VCaP (cell line): ENCODE data around the gene CMIP.

Experiments used
- H3K27ac ChIP-seq: fragments of 450-650 bp; 2 replicates; pipeline ENCODE4 v1.5.1; 2017
- TF ChIP-seq, protein P1 (sequence below): fragments of 450-650 bp; conservative IDR thresholded peaks from 2 replicates; pipeline ENCODE4 v1.5.1; 2017; ENCODE audit warnings: mild to moderate bottlenecking, moderate library complexity

CMIP gene

GRCh38 chr16:81449899-81450608, 5.4 kb downstream of the CMIP start:
- TF ChIP-seq, protein P1, sequence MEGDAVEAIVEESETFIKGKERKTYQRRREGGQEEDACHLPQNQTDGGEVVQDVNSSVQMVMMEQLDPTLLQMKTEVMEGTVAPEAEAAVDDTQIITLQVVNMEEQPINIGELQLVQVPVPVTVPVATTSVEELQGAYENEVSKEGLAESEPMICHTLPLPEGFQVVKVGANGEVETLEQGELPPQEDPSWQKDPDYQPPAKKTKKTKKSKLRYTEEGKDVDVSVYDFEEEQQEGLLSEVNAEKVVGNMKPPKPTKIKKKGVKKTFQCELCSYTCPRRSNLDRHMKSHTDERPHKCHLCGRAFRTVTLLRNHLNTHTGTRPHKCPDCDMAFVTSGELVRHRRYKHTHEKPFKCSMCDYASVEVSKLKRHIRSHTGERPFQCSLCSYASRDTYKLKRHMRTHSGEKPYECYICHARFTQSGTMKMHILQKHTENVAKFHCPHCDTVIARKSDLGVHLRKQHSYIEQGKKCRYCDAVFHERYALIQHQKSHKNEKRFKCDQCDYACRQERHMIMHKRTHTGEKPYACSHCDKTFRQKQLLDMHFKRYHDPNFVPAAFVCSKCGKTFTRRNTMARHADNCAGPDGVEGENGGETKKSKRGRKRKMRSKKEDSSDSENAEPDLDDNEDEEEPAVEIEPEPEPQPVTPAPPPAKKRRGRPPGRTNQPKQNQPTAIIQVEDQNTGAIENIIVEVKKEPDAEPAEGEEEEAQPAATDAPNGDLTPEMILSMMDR: no peak
- H3K27ac ChIP-seq: peak overlapping the region; percentile 83

- TF ChIP-seq, protein P1: no peak
- H3K27ac ChIP-seq: no peak overlapping the region
Observed at GRCh38 chr16:81450783-81451491, 6.3 kb downstream of the CMIP start.

DNA sequence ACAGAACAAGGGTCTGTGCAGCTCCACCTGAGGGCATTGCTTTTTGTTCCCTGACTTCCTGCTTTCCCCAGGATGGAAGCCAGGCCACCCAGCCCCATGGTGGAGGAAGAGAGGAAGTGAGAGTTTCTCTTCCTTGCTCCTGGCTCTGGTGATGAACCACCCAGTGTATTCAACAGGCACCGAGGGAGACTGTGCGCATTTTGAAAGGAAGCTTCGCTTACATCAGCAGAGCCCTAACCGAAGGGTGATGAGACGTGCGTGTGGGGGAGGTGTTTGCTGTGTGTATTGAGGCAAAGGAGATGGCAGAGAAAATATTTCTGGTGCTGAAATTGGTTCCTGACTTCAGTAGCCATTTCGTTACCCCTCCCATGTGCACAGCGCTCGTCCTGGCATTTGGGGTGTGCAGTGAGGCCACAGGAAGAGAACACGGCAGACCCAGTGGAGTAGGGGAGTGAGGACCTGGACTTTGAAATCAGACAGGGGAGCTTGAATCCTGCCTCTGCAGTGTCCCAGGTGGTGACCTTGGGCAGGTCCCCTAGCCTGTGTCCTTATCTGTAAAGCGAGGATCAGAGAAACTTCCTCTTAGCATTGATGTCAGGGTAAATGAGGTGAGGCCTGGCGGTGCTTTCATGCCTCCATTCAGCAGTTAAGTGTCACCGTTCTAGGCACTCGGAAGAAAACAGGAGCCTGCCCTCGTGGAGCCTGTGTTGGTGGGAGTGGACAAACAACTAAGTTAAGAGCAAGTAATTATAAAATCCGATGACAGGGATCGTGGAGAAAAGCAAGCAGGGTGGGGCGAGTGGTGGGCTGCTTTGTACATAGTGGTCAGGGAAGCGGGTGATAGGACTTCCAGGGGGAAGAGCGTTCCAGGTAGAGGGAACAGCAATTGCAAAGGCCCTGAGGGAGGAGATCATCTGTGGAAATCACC, 7.4 kb downstream of the CMIP start:
- H3K27ac ChIP-seq: no peak overlapping the region
- TF ChIP-seq, protein P1: no peak

GRCh38 chr16:81453091-81453728, 8.6 kb downstream of the CMIP start:
- TF ChIP-seq, protein P1: no peak

DNA sequence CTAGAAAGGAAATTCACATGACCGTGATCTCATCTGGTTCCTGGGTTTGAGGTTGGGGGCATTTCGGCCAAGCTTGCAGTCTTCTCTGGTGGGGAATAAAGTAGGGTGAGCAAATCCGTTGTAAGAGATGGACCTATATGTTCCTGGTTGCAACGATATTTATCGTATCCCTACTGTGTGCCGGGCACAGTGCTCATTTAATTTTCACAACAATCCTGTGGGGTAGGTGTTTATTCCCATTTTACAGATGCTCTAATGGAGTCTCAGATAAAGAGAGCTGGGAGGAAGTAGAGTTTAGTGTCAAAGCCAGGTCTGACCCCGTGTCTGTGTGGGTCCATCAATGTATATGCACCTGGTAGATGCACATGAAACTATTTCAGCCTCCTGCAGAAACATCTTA, 9.4 kb downstream of the CMIP start:
- no peak overlapping the region for H3K27ac ChIP-seq
- TF ChIP-seq, protein P1: no peak

More at GRCh38 chr16:81453091-81453728, 8.6 kb downstream of the CMIP start:
- H3K27ac ChIP-seq: no peak overlapping the region

DNA sequence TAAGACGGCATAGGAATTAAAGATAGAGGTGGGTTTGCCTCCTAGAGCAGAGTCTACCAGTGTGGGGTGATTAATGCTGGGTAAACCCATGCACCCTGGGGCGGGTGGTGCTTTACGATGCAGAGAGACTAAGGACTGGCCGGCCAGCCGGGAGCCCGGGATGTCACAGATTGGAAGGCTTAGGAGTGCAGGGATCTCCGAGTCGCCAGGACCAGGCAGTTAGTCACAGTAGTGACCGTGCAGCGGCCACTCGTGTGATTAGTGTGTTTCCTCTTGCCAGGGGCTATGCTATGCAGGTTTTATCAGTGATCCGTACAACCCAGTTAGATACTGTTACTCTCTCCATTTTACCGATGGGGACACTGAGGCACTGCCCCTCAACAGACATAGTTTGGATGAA, 10.4 kb downstream of the CMIP start:
- TF ChIP-seq, protein P1: no peak
- no peak overlapping the region for H3K27ac ChIP-seq
